Thyroid gland (tissue), 4 donors: ENCODE measurements around the gene SGPP2. TPM values are rescaled to one million over a fixed set of nuclear protein-coding genes. Genes with fewer than 3 reads are reported as not detected.

Source experiments
- DNase-seq, 2 donors: peaks; one replicate each; pipeline ENCODE4 v3.0.0-alpha.2; 2019
- H3K27ac ChIP-seq, 3 donors: fragments of 200-600 bp; sonication (generic); 1 replicate in 2 of 3; 2 replicates in 1 of 3; pipeline ENCODE4 v1.5.1; 2016 to 2019; ENCODE audit warnings: mild to moderate bottlenecking in 1 of 3, moderate library complexity in 1 of 3
- H3K27me3 ChIP-seq: fragments of 200-600 bp; sonication (generic); one replicate; pipeline ENCODE4 v1.5.1; 2019
- H3K36me3 ChIP-seq, 2 donors: fragments of 200-600 bp; sonication (generic); one replicate each; pipeline ENCODE4 v1.5.1; 2016 to 2019
- H3K4me1 ChIP-seq, 2 donors: fragments of 200-600 bp; sonication (generic); one replicate each; pipeline ENCODE4 v1.5.1; 2017 to 2019
- H3K4me3 ChIP-seq, 3 donors: fragments of 200-600 bp; sonication (generic); replicated peaks in 1 of 3; 1 replicate in 2 of 3; 2 replicates in 1 of 3; pipeline ENCODE4 v1.5.1; 2016; ENCODE audit warnings: mild to moderate bottlenecking in 1 of 3
- H3K9me3 ChIP-seq: fragments of 200-600 bp; sonication (generic); one replicate; pipeline ENCODE4 v1.5.1; 2017
- CTCF ChIP-seq, 6 experiments: fragments of 200-600 bp in 3 of 6; fragments of 450-650 bp in 3 of 6; sonication (generic) in 3 of 6; IDR thresholded peaks; one replicate each; pipeline ENCODE4 v1.5.1; 2016 to 2019; ENCODE audit warnings: antibody characterized with exemption in 6 of 6, mild to moderate bottlenecking in 2 of 6, inconsistent platforms in 1 of 6, moderate library complexity in 1 of 6
- POLR2A ChIP-seq, 2 donors: fragments of 450-650 bp; IDR thresholded peaks; one replicate each; pipeline ENCODE4 v1.6.1; 2017; ENCODE audit warnings: antibody characterized with exemption in 2 of 2, mild to moderate bottlenecking in 2 of 2, moderate library complexity in 1 of 2
- WGBS, 2 donors: methylation state at CpG; one replicate each; pipeline ENCODE4 v1.1.5; 2017; 5-methylcytosine and 5-hydroxymethylcytosine counted together
- intact Hi-C: fragments of 100-400 bp; cut with DNase I; formaldehyde crosslinking; loops from one replicate; pipeline ENCODE4 v1.15.1; 2023
- total RNA-seq, 4 donors: library from RNA; depleted of rRNA; stranded (reverse); fragments of >200 nt; gene quantifications; one replicate each; pipeline ENCODE4 v1.2.3, GENCODE V29; 2016

The SGPP2 gene
- total RNA-seq, 4 donors from 2014 or later, result 33.7 to 53.7 (median 46.6) TPM

DNA sequence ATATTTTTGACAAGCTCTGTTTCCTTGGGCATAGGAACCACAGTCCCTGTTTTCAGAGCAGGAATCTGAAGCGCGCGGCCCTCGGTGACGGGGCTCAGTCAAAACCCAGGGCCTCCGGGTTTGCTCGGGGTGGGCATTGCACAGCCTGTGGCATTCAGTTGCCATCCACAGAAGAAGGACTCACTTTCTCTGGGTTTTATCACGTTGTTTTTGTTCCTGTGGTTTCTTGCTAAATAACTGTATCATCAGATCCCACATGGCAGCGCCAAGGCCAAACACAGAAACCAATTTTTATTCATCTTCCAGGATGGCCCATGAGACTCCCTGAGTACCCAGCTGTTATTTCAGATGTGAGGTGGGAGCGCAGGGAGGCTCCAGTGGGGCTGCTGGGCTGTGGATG, 35.6 kb downstream of the SGPP2 start:
- intact Hi-C loops, result no loop called here
- H3K4me3 ChIP-seq, result no peak overlapping the region
- no peaks in the 10 kb centered on the region for H3K9me3 ChIP-seq
- DNase-seq, result no peak
- H3K4me1 ChIP-seq, result peaks cover 10 to 13% of the 10 kb centered on the region in 2 donors
- H3K27ac ChIP-seq, result no peak overlapping the region
- no peaks in the 10 kb centered on the region for H3K27me3 ChIP-seq
- WGBS, 2 donors, result 96 to 97% methylated on average over 10 of the region's 10 CpGs
- no peak for TF ChIP-seq CTCF (IDR thresholded peaks at IDR 0.05)
- TF ChIP-seq POLR2A (IDR thresholded peaks at IDR 0.05), result no peak
- H3K36me3 ChIP-seq, result no peaks in the 10 kb centered on the region

DNA sequence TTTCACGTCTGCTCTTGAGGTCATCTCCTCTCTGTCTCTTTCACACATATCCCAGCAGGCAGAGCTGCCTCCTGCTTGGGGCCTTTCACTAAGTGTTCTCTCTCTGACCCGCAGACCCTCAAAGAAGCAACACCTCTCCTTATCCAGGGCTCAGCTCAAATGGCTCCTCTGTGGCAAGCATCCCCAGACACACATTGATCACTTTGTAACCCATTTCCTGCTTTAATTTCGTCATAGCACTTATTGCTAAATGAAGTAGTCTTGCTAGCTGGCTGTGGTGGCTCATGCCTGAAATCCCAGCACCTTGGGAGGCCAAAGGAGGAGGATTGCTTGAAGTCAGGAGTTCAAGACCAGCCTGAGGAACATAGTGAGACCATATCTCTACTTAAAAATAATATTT, 41.4 kb downstream of the SGPP2 start:
- intact Hi-C loops, result no loop called here
- Histone ChIP-seq H3K27ac (peak overlapping the region in 1 of 3 donors; percentile 16), H3K27me3 (no peaks in the 10 kb centered on the region), H3K36me3 (no peaks in the 10 kb centered on the region), H3K9me3 (no peaks in the 10 kb centered on the region), H3K4me3 (no peak overlapping the region), H3K4me1 (peaks cover 21 to 30% of the 10 kb centered on the region in 2 donors)
- WGBS, 2 donors, result 81 to 85% methylated on average over 3 of the region's 3 CpGs
- no peak for TF ChIP-seq CTCF (IDR thresholded peaks at IDR 0.05)
- no peak for TF ChIP-seq POLR2A (IDR thresholded peaks at IDR 0.05)
- no peak for DNase-seq

- Histone ChIP-seq H3K4me1 (peaks cover 25 to 37% of the 10 kb centered on the region in 2 donors), H3K27me3 (no peaks in the 10 kb centered on the region), H3K36me3 (no peaks in the 10 kb centered on the region), H3K27ac (peak overlapping the region in 1 of 3 donors; percentile 18), H3K9me3 (no peaks in the 10 kb centered on the region), H3K4me3 (no peak overlapping the region)
- WGBS, 2 donors, result 31 to 32% methylated on average over 4 of the region's 4 CpGs
- DNase-seq, result peak; percentile 79 to 92
- TF ChIP-seq POLR2A (IDR thresholded peaks at IDR 0.05) (no peak), CTCF (IDR thresholded peaks at IDR 0.05) (no peak)
- intact Hi-C loops, result no loop called here
Observed at GRCh38 chr2:222468346-222468745, 44.0 kb downstream of the SGPP2 start.

GRCh38 chr2:222470802-222471468, 46.6 kb downstream of the SGPP2 start:
- intact Hi-C loops, result no loop called here
- Histone ChIP-seq H3K36me3 (no peaks in the 10 kb centered on the region), H3K4me1 (peaks cover 19 to 24% of the 10 kb centered on the region in 2 donors), H3K27ac (no peak overlapping the region), H3K9me3 (no peaks in the 10 kb centered on the region), H3K27me3 (no peaks in the 10 kb centered on the region), H3K4me3 (no peak overlapping the region)
- TF ChIP-seq POLR2A (IDR thresholded peaks at IDR 0.05), result no peak
- 75 to 77% methylated on average over 5 of the region's 5 CpGs for WGBS, 2 donors
- no peak for DNase-seq

DNA sequence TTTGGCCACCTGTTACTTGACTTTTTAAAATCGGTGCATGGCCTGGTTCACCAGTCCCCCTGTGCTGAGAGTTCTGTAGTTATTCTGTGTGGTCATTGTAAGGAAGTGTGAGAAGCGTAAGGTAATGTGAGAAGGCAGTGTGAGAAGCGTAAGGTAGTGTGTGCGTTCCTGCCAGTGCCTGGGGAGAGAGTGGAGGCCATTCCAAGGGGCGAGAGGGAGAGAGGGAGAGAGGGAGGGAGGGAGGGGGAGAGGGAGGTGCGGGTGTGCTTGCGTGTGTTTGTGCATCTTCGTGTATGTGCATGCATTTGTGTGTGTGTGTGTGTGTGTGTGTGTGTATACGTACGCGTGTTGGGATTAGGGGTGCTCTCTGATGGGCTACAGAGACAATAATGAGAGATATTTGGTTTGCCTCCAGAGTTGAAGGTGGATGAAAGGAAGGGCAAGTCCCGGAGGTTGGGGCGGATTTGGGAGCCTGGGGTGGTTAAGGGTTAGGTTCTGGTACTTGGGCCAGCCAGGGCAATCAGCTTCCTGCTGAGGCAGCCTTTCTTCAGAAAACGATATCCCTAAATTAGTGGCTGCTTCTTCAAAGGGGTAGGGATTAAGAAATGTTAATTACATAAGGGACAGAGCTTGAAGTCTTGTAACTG, 53.7 kb downstream of the SGPP2 start:
- Histone ChIP-seq H3K27me3 (no peaks in the 10 kb centered on the region), H3K4me3 (no peak overlapping the region), H3K4me1 (no peaks in the 10 kb centered on the region), H3K36me3 (no peaks in the 10 kb centered on the region), H3K9me3 (no peaks in the 10 kb centered on the region), H3K27ac (no peak overlapping the region)
- DNase-seq, result no peak
- WGBS, 2 donors, result 59 to 62% methylated on average over 14 of the region's 14 CpGs
- no peak for TF ChIP-seq POLR2A (IDR thresholded peaks at IDR 0.05)
- TF ChIP-seq CTCF (IDR thresholded peaks at IDR 0.05), result no peak
- intact Hi-C loops, result no loop called here
